ENCODE data around the gene LOXL1.

GRCh38 chr15:73925848-73926218 is 429 bp upstream of the LOXL1 start:
- TF ChIP-seq CTCF (IDR thresholded peaks at IDR 0.05) (no peak), POLR2A (IDR thresholded peaks at IDR 0.05) (no peak)

Measured in prostate gland (tissue), 2 donors.